HFFc6 (cell line): ENCODE results near the gene CARD9. TPM values are rescaled to one million over a fixed set of nuclear protein-coding genes. Genes with fewer than 3 reads are reported as not detected.

Experiments used
- DNase-seq: peaks from one replicate; pipeline ENCODE4 v3.0.0-alpha.2; 2018
- H3K27ac Mint-ChIP-seq: 2 replicates; pipeline ENCODE4 v1.8.0; 2020; ENCODE audit warnings: mild to moderate bottlenecking, mixed read lengths
- H3K27me3 Mint-ChIP-seq: 2 replicates; pipeline ENCODE4 v1.8.0; 2021; ENCODE audit warnings: mild to moderate bottlenecking, moderate library complexity, mixed read lengths; ENCODE audit not compliant: insufficient read depth
- H3K36me3 Mint-ChIP-seq: 2 replicates; pipeline ENCODE4 v1.8.0; 2021; ENCODE audit warnings: low read depth, mixed read lengths
- H3K4me1 Mint-ChIP-seq: 2 replicates; pipeline ENCODE4 v1.8.0; 2020; ENCODE audit warnings: low read depth, mixed read lengths
- H3K4me3 Mint-ChIP-seq: 2 replicates; pipeline ENCODE4 v1.8.0; 2020; ENCODE audit warnings: mild to moderate bottlenecking, moderate library complexity, mixed read lengths
- H3K9me3 Mint-ChIP-seq: 2 replicates; pipeline ENCODE4 v1.8.0; 2020; ENCODE audit warnings: mild to moderate bottlenecking, mixed read lengths
- total RNA-seq, 6 experiments: library from RNA; stranded (reverse); fragmentation: NEBNext Ultra II Directional; extraction: Animal tissue kit (Norgen Biotek cat#: 25700); gene quantifications; 2 replicates in 1 of 6; 3 replicates in 5 of 6; pipeline ENCODE4 v1.2.3, GENCODE V29; 2021
- TF ChIP-seq, protein P1 (sequence below): fragments of 200-600 bp; sonication (generic); IDR thresholded peaks from 2 replicates; pipeline ENCODE4 v1.5.0; 2021; ENCODE audit warnings: antibody characterized with exemption, mild to moderate bottlenecking

CARD9 gene
- total RNA-seq, 6 experiments from 2014 or later = 2.9 to 19.0 (median 3.2) TPM

GRCh38 chr9:136331556-136332481 lies 41.6 kb downstream of the CARD9 start:
- no peak overlapping the region for H3K4me3 Mint-ChIP-seq
- no peaks in the 10 kb centered on the region; the same call in 1 of the 2 replicates for H3K36me3 Mint-ChIP-seq
- H3K9me3 Mint-ChIP-seq = no peaks in the 10 kb centered on the region
- peaks cover 8% of the 10 kb centered on the region for H3K4me1 Mint-ChIP-seq
- H3K27me3 Mint-ChIP-seq = no peaks in the 10 kb centered on the region; the same call in none of the 2 replicates
- TF ChIP-seq, protein P1, sequence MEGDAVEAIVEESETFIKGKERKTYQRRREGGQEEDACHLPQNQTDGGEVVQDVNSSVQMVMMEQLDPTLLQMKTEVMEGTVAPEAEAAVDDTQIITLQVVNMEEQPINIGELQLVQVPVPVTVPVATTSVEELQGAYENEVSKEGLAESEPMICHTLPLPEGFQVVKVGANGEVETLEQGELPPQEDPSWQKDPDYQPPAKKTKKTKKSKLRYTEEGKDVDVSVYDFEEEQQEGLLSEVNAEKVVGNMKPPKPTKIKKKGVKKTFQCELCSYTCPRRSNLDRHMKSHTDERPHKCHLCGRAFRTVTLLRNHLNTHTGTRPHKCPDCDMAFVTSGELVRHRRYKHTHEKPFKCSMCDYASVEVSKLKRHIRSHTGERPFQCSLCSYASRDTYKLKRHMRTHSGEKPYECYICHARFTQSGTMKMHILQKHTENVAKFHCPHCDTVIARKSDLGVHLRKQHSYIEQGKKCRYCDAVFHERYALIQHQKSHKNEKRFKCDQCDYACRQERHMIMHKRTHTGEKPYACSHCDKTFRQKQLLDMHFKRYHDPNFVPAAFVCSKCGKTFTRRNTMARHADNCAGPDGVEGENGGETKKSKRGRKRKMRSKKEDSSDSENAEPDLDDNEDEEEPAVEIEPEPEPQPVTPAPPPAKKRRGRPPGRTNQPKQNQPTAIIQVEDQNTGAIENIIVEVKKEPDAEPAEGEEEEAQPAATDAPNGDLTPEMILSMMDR = no peak
- H3K27ac Mint-ChIP-seq = no peak overlapping the region
- DNase-seq = no peak

DNA sequence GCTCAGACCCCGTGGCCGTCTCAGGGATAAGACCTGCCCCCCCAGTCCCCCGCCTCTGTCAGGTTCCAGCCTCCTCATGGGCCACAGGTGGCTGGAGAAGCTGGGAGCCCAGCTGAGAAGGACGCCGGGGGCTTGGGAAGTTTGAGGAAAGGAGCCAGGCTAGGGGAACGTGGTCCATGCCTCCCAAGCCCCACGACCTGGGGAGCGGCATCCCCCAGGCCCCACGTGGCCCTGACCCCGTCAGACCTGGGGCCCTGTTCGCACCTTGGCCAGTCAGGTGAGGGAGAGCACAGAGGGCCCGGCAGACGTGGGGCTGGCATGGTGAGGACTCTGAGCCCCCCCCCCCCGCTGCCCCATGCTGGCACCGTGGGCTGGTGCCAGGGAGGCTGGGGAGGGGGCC lies 42.4 kb downstream of the CARD9 start:
- H3K27ac Mint-ChIP-seq = no peak overlapping the region; the same call in 1 of the 2 replicates
- no peaks in the 10 kb centered on the region; the same call in none of the 2 replicates for H3K27me3 Mint-ChIP-seq
- TF ChIP-seq, protein P1 = no peak
- no peaks in the 10 kb centered on the region; the same call in 1 of the 2 replicates for H3K36me3 Mint-ChIP-seq
- no peak overlapping the region for H3K4me3 Mint-ChIP-seq
- no peak for DNase-seq
- H3K4me1 Mint-ChIP-seq = peaks cover 16% of the 10 kb centered on the region
- no peaks in the 10 kb centered on the region for H3K9me3 Mint-ChIP-seq

DNA sequence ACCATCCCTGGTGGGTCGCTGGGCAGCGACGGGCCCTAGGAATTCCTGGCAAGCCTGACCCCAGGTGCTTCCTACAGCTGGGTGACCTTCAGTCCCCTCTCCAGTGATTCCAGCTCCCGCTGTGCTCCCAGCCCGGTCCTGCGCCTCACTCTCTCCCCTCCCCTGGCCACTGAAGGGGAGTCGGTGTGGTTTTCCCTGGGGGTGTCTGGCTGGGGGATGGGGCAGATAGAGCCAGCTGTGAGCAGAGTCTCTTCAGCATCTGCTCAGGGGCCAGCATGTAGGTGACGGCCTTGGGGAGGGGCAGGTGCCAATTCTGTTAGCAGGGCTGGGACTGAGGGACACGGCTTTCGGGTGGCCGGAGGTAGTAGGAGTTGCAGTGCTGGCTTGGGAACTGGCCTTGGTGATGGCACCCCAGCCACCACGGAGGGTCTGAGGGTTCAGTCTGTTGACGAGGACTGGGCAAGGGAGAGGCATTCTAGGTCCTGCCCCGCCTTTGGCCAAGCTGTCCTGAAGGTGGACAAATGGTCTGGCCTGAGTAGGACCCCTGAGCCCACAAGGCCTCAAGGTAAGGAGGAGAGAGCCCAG lies 43.0 kb downstream of the CARD9 start:
- TF ChIP-seq, protein P1 = no peak
- peak overlapping the region; percentile 15; the same call in 1 of the 2 replicates for H3K4me3 Mint-ChIP-seq
- H3K9me3 Mint-ChIP-seq = no peaks in the 10 kb centered on the region
- H3K4me1 Mint-ChIP-seq = peaks cover 22% of the 10 kb centered on the region
- no peak overlapping the region; the same call in 1 of the 2 replicates for H3K27ac Mint-ChIP-seq
- DNase-seq = no peak
- H3K36me3 Mint-ChIP-seq = no peaks in the 10 kb centered on the region; the same call in 1 of the 2 replicates
- H3K27me3 Mint-ChIP-seq = no peaks in the 10 kb centered on the region; the same call in none of the 2 replicates

GRCh38 chr9:136329636-136330405 lies 43.6 kb downstream of the CARD9 start:
- Mint-ChIP-seq H3K4me1 (peaks cover 22% of the 10 kb centered on the region), H3K4me3 (peak overlapping the region; percentile 98), H3K27me3 (no peaks in the 10 kb centered on the region; the same call in none of the 2 replicates), H3K27ac (peak overlapping the region; percentile 94), H3K36me3 (no peaks in the 10 kb centered on the region; the same call in 1 of the 2 replicates), H3K9me3 (no peaks in the 10 kb centered on the region)
- TF ChIP-seq, protein P1 = no peak
- no peak for DNase-seq

DNA sequence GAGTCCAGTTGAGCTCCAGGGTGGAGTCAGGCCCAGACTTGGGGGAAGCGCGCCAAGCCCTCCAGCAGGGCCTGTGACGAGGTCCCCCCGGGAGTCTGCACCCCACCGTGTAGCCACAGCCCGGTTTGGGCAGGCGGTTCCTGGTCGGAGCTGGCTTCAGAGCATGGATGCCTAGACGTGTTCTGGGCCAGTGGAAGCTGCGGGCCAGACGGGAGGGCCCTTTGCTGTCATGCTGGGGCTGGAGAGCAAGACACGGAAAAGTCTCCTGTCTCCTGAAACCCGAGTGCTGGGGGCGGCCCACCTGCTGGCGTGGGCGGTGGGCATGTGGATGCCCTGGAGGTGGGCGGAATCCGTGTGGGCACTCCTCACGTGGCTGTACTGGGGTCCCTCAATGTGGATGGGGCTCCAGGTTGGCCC lies 44.2 kb downstream of the CARD9 start:
- TF ChIP-seq, protein P1 = no peak
- peaks cover 22% of the 10 kb centered on the region for H3K4me1 Mint-ChIP-seq
- H3K4me3 Mint-ChIP-seq = peak overlapping the region; percentile 98
- H3K36me3 Mint-ChIP-seq = no peaks in the 10 kb centered on the region; the same call in 1 of the 2 replicates
- no peaks in the 10 kb centered on the region for H3K9me3 Mint-ChIP-seq
- H3K27me3 Mint-ChIP-seq = no peaks in the 10 kb centered on the region; the same call in none of the 2 replicates
- H3K27ac Mint-ChIP-seq = peak overlapping the region; percentile 94
- no peak for DNase-seq
